GM18870 (cell line): ENCODE data around the gene TMEM132A.

Source experiments
- ATAC-seq: cut with Tn5 transposase; IDR thresholded peaks from one replicate; pipeline ENCODE4 v1.9.1; 2021; ENCODE audit warnings: moderate library complexity; ENCODE audit not compliant: unreplicated experiment

The TMEM132A gene

GRCh38 chr11:60935676-60936442 is 11.6 kb downstream of the TMEM132A start:
- ATAC-seq = no peak

- ATAC-seq = no peak
These were observed 12.3 kb downstream of the TMEM132A start for GRCh38 chr11:60936467-60937143.

GRCh38 chr11:60937144-60937527 is 12.9 kb downstream of the TMEM132A start:
- ATAC-seq = no peak

GRCh38 chr11:60937811-60938210 is 13.6 kb downstream of the TMEM132A start:
- ATAC-seq = no peak

GRCh38 chr11:60938500-60938899 is 14.2 kb downstream of the TMEM132A start:
- ATAC-seq = no peak

- ATAC-seq = no peak
These were observed 15.0 kb downstream of the TMEM132A start for GRCh38 chr11:60939301-60939700.

- no peak for ATAC-seq
These were observed 15.6 kb downstream of the TMEM132A start for GRCh38 chr11:60939855-60940254.

- ATAC-seq = no peak
These were observed 17.3 kb downstream of the TMEM132A start for GRCh38 chr11:60941371-60942119.

GRCh38 chr11:60942219-60942618 is 18.0 kb downstream of the TMEM132A start:
- ATAC-seq = no peak

- no peak for ATAC-seq
These were observed 18.8 kb downstream of the TMEM132A start for GRCh38 chr11:60942970-60943565.

- no peak for ATAC-seq
These were observed 20.4 kb downstream of the TMEM132A start for GRCh38 chr11:60944490-60945294.

- ATAC-seq = no peak
These were observed 21.0 kb downstream of the TMEM132A start for GRCh38 chr11:60945295-60945667.

- ATAC-seq = no peak
These were observed 22.5 kb downstream of the TMEM132A start for GRCh38 chr11:60946601-60947264.

GRCh38 chr11:60947700-60948099 is 23.4 kb downstream of the TMEM132A start:
- ATAC-seq = no peak

- ATAC-seq = no peak
These were observed 24.0 kb downstream of the TMEM132A start for GRCh38 chr11:60948250-60948649.

GRCh38 chr11:60950024-60950423 is 25.8 kb downstream of the TMEM132A start:
- no peak for ATAC-seq

GRCh38 chr11:60950933-60951605 is 26.8 kb downstream of the TMEM132A start:
- ATAC-seq = no peak

- ATAC-seq = no peak
These were observed 27.3 kb downstream of the TMEM132A start for GRCh38 chr11:60951606-60951903.

GRCh38 chr11:60951904-60952741 is 27.9 kb downstream of the TMEM132A start, which contains the start of gene SLC15A3:
TSS of gene SLC15A3 (minus strand) at chr11:60952176. CDS start at chr11:60951551, 625 bp downstream.
- ATAC-seq = peak; percentile 64
